Sigmoid colon (tissue), 3 donors: ENCODE results near the gene DCAF8L2.

ENCODE experiments used
- POLR2A ChIP-seq, 2 donors: fragments of 450-650 bp; IDR thresholded peaks; one replicate each; pipeline ENCODE4 v1.6.1; 2016; ENCODE audit warnings: antibody characterized with exemption in 2 of 2, mild to moderate bottlenecking in 2 of 2, moderate library complexity in 2 of 2
- TF ChIP-seq, protein P1 (sequence below), 4 experiments: fragments of 450-650 bp in 3 of 4; fragments of 200-600 bp in 1 of 4; IDR thresholded peaks; one replicate each; pipeline ENCODE4 v1.5.1; 2016 to 2019; ENCODE audit warnings: antibody characterized with exemption in 4 of 4, mild to moderate bottlenecking in 3 of 4, moderate library complexity in 2 of 4

DNA sequence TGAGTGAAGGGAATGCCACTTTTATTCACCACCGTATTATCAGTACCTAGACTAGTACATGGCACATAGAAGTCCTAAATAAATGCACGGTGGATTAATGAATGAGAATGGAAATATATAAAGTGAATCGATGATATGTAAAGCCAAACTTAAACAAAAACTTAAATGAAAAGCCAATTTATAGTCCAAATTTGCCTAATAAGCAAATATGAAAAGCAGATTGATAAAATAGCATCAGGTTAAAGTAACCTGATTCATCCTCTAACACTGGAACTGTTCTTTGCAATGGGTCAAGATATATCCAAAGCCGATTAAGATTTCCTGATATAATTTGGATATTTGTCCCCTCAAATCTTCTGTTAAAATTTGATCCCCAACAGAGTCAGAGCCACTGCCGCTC is 150.8 kb downstream of the DCAF8L2 start:
- TF ChIP-seq, protein P1, sequence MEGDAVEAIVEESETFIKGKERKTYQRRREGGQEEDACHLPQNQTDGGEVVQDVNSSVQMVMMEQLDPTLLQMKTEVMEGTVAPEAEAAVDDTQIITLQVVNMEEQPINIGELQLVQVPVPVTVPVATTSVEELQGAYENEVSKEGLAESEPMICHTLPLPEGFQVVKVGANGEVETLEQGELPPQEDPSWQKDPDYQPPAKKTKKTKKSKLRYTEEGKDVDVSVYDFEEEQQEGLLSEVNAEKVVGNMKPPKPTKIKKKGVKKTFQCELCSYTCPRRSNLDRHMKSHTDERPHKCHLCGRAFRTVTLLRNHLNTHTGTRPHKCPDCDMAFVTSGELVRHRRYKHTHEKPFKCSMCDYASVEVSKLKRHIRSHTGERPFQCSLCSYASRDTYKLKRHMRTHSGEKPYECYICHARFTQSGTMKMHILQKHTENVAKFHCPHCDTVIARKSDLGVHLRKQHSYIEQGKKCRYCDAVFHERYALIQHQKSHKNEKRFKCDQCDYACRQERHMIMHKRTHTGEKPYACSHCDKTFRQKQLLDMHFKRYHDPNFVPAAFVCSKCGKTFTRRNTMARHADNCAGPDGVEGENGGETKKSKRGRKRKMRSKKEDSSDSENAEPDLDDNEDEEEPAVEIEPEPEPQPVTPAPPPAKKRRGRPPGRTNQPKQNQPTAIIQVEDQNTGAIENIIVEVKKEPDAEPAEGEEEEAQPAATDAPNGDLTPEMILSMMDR (IDR thresholded peaks at IDR 0.05), result no peak
- no peak for TF ChIP-seq POLR2A (IDR thresholded peaks at IDR 0.05)
